ENCODE data around the gene SMAGP.

The SMAGP gene

DNA sequence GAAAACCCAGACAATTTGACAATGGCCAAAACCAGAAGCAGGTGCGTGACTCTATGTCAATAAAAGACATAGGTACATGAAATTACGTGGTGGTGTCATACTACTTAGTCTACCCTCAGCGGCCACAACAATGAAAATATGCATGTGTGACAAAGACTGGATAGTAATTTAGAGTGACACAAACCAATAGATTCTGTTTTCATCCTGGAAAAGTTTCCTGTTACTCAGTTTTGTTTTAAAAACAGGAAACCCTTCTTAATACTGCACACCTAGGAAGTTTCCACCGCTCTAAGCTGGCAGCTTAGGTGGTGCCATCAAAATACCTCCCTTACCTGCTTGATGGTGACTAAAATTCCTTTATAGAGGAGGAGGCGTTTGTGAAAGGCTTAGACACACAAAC lies 67.5 kb downstream of the SMAGP start:
- no peak overlapping the region for H3K4me3 ChIP-seq (ENCODE audit: low read length)
- no peak for DNase-seq (ENCODE audit: low read depth, low spot score)

DNA sequence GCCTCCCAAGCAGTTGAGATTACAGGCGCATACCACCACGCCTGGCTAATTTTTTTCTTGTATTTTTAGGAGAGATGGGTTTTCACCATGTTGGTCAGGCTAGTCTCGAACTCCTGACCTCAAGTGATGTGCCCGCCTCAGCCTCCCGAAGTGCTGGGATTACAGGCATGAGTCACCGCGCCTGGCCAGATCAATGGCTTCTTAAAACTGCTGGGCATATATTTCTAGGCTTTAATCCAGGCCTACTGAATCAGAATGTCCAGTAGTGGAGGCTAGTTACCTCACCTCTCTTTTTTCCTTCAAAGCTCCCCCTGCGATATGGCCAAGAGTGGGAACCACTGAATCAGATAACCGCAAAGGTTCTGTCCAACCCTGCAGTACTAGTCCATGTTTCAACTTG lies 69.4 kb downstream of the SMAGP start:
- DNase-seq (ENCODE audit: low read depth, low spot score), result no peak
- no peak overlapping the region for H3K4me3 ChIP-seq (ENCODE audit: low read length)

DNA sequence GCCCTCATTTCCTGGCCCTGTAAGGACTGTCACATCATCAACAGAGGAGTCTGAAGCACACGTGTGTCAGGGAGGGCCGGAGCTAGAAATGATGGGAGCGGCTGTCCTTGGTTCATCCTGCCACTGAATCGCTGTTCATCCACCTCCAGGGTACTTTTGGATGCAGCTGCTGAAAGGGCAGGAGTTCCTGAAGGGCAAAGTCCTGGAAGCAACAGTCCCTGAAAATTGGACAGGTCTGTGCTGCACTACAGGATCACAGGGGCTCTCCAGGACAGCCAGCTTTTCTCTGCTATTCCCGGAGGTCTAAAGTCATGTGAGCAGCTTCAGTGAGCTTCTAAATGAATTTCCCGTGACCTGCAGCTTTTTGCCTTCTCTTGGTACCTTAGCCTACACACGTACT lies 70.1 kb downstream of the SMAGP start:
- no peak for DNase-seq (ENCODE audit: low read depth, low spot score)
- H3K4me3 ChIP-seq (ENCODE audit: low read length), result no peak overlapping the region

DNA sequence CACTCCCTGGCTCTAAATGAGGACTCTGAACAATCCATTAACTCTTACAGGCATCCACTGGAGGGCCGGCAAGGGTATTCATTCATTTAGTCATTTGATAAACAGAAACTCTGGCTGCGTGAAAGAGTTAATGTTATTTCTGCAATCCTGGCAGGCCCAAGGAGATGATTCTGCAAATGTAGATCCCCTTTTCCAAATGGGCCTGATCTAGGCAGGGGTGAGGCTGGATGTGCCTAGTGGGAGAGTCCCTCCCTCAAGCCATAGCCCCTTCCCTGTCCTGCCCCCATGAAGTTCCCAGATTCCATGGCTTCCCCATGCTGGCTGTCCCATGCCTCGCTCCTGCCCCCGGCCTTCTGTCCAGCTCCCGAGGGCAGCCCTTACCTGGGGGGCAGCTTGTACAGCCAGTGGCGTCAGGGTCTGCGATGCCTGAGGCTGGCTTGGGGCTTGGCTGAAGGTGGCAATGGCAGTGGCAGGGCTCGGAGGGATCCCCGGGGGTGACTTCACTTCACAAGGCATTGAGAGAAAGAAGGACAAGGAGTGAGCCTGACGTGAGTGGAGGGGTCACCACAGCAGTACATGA lies 70.8 kb downstream of the SMAGP start:
- no peak overlapping the region for H3K4me3 ChIP-seq (ENCODE audit: low read length)
- DNase-seq (ENCODE audit: low read depth, low spot score), result no peak

DNA sequence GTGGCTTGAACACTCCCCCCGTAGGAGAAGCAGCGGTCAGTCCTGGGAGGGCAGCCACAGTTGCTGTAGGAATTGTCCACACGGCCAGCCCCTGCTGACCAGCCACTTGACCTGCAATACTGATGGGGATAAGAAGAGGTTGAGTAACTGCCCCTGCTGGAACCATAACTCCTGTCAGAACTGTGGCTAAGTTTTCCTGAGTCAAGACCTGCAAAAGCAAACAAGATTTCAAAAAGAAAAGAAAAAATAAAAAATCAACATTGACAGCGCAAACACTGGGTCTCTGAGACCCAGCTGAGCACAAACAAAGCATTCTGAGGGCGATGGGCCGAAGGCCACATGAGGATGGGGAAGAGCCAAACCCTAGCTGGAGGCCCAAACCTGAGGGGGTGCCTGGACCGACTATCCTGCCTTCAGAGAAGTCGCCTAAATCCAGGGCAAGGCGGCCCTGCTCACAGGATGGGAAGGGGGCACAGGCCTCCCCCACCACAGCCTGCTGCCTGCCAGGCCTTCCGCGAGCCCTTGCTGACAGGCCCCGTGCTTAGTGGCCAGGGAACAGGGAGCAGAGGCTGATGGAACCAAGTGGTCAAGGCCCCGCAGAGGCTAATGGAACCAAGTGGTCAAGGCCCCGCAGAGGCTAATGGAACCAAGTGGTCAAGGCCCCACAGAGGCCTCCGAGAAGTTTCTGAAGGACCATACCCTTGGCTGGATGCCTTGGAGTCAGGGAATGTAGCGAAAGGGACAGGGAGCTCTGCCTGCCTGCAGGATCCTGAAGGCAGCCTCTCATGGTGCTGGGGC lies 71.4 kb downstream of the SMAGP start:
- H3K4me3 ChIP-seq (ENCODE audit: low read length), result no peak overlapping the region
- DNase-seq (ENCODE audit: low read depth, low spot score), result no peak

DNA sequence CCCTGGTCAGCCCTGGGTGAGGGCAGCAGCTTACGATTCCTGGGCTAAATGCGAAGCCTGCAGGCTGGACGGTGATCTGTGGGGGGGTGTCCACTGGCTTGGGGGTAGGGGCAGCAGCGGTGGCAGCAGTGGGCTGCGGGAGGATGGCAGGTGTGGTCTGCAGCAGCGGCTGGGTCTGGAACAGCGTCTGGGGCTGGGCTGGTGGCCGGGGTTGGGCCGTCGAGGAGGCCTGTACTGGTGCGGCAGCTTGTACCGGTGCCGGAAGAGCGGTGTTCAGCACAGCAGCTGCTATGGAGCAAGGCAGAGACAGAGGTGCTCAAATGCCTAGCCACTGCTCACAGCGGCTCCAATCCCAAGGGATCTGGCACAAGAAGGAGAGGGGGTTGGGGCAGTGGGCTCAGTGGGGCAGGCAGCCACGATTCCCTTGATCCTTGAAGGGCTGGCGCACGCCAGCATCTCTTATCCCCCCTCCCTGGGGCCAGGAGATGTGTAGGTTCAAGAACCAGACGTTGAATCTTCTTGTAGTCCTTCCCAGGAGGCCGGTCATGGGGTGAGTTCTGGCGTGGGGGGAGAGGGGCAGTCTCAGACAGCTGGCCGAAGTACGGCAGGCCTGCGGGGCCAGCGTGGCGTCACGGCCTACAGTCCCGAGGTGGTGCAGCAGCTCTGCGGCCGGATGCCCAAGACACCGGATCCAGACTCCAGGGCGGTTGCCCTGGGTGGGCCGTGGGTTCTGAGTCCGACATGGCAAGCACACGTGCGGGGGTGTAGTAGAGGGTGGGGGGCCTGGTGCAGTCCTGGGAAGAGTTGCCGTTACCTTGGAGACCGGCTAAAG lies 72.3 kb downstream of the SMAGP start:
- no peak overlapping the region for H3K4me3 ChIP-seq (ENCODE audit: low read length)
- no peak for DNase-seq (ENCODE audit: low read depth, low spot score)

DNA sequence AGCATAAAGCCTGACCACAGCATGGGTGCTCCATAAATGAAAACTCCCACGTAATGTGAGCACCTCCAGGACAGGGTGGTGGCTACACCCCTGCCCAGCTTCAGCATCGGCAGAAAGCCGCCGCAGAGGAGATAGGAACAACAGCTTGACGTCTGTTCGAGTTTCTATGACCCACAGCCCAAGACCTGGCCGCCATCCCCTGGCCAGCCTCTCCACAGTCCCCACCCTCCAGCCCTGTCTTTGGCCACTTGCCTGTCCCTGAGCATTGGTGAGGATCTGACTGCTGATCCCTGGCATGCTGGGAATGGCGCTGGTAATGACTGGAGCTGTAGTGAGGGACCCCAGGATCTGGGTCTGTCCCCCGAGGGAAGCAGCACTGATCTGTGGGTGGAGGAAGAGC lies 73.7 kb downstream of the SMAGP start:
- no peak for DNase-seq (ENCODE audit: low read depth, low spot score)
- no peak overlapping the region for H3K4me3 ChIP-seq (ENCODE audit: low read length)

DNA sequence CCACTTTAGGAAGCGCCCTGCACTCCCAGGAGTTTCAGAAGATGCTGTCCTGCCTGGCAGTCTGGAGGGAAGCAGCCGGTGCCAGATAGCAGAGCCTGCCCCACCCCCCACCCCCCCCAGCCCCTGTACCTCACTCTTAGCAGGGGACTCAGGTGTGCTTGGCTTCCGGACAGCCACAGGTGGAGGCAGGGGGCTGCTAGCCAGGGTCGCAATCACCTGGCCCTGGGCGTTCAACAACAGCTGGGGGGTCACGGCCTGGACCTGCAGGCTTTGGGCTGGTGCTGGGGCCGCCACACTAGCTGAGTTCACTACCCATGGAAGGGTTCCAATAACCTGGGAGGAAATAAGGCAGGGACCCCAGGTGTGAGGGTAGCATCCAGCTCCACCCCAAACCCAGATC lies 74.4 kb downstream of the SMAGP start:
- no peak overlapping the region for H3K4me3 ChIP-seq (ENCODE audit: low read length)
- no peak for DNase-seq (ENCODE audit: low read depth, low spot score)
